ENCODE results near the gene NOXO1.

DNA sequence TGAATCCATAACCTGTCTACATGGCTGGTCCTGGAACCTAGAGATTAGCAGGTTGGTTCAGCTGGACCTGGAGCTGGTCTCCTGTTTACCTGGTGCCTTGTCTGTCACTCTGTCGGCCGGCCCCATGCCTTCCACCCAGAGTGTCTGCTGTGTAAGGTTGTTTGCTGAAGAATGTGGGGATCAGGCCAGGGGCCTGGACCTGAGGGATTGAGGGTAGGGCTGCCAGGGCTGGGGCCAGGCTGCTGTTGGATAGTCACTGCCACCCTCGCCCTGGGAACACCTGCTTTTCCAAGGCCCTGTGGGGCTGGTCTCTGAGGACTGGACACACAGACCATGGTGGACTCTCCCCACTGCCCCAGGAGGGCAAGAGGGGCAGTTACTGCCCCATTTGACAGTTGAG lies 46.9 kb upstream of the NOXO1 start:
- TF ChIP-seq, protein P1, sequence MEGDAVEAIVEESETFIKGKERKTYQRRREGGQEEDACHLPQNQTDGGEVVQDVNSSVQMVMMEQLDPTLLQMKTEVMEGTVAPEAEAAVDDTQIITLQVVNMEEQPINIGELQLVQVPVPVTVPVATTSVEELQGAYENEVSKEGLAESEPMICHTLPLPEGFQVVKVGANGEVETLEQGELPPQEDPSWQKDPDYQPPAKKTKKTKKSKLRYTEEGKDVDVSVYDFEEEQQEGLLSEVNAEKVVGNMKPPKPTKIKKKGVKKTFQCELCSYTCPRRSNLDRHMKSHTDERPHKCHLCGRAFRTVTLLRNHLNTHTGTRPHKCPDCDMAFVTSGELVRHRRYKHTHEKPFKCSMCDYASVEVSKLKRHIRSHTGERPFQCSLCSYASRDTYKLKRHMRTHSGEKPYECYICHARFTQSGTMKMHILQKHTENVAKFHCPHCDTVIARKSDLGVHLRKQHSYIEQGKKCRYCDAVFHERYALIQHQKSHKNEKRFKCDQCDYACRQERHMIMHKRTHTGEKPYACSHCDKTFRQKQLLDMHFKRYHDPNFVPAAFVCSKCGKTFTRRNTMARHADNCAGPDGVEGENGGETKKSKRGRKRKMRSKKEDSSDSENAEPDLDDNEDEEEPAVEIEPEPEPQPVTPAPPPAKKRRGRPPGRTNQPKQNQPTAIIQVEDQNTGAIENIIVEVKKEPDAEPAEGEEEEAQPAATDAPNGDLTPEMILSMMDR (IDR thresholded peaks at IDR 0.05 in 2 of 3, conservative IDR thresholded peaks at IDR 0.05 in 1 of 3; ENCODE audit: insufficient read depth in 2 of 3, low read depth in 1 of 3, low read length in 3 of 3) = no peak
- TF ChIP-seq ZNF146 (CRISPR knock-in tag; IDR thresholded peaks at IDR 0.05; ENCODE audit: unreplicated experiment) = no peak
- no peak for TF ChIP-seq POU5F1 (IDR thresholded peaks at IDR 0.05; ENCODE audit: borderline replicate concordance, low read depth, low read length, partially characterized antibody)
- no peak for TF ChIP-seq ZNF561 (CRISPR knock-in tag; conservative IDR thresholded peaks at IDR 0.05)
- TF ChIP-seq SRSF3 (IDR thresholded peaks at IDR 0.05; ENCODE audit: insufficient read depth, low read length) = no peak
- no peak for TF ChIP-seq ZBTB7A (IDR thresholded peaks at IDR 0.05; ENCODE audit: borderline replicate concordance, control insufficient read depth, low read depth, low read length)

All from K562 (cell line).